Measurements from ENCODE around the gene DLEC1.
A peak's percentile ranks its signal among the peaks of the same experiment; 100 is the strongest.

Gene DLEC1

DNA sequence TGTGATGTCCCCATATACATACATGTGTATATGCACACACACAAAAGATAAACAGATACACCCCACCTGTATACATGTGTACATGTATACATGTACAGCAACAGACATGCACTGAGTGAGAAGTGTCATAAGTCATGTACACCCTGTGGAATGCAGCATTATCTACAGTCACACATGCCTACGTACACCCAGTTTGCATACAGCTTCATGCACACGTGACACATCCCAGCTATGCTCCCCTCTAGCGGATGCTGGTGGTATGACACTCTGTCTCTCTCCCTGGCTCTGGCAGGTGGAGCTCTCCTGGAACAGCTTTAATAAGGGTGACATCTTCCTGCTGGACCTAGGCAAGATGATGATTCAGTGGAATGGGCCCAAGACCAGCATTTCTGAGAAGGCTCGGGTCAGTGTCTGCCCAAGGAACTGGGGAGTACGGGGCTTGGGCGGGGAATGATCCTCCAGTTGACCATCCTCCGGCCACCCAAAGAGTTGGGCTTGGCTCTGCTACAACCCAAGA, 42.2 kb upstream of the DLEC1 start:
- H3K27ac Mint-ChIP-seq: peak overlapping the region; percentile 91
- peak overlapping the region; percentile 65 for H3K4me3 Mint-ChIP-seq
- peaks cover 10% of the 10 kb centered on the region for H3K36me3 Mint-ChIP-seq
- H3K27me3 Mint-ChIP-seq: no peaks in the 10 kb centered on the region
- H3K4me1 Mint-ChIP-seq (ENCODE audit: low read depth): peaks cover 55% of the 10 kb centered on the region
- peaks cover 3% of the 10 kb centered on the region for H3K9me3 Mint-ChIP-seq (ENCODE audit: low read depth)

DNA sequence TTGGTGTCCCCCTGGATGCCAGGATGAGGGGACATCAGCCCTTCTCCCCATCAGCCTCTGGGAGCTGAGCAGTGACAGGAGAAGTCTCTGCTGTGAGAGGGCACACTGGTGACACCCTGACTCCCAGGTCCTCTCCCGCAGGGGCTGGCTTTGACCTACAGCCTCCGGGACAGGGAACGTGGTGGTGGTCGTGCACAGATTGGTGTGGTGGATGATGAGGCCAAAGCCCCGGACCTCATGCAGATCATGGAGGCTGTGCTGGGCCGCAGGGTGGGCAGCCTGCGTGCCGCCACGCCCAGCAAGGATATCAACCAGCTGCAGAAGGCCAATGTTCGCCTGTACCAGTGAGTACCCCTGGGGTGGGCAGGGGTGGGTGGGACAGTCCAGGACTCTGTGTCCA, 41.7 kb upstream of the DLEC1 start:
- Mint-ChIP-seq H3K4me1 (ENCODE audit: low read depth) (peaks cover 55% of the 10 kb centered on the region), H3K36me3 (peaks cover 10% of the 10 kb centered on the region), H3K9me3 (ENCODE audit: low read depth) (peaks cover 3% of the 10 kb centered on the region), H3K27me3 (no peaks in the 10 kb centered on the region), H3K27ac (no peak overlapping the region), H3K4me3 (no peak overlapping the region)

DNA sequence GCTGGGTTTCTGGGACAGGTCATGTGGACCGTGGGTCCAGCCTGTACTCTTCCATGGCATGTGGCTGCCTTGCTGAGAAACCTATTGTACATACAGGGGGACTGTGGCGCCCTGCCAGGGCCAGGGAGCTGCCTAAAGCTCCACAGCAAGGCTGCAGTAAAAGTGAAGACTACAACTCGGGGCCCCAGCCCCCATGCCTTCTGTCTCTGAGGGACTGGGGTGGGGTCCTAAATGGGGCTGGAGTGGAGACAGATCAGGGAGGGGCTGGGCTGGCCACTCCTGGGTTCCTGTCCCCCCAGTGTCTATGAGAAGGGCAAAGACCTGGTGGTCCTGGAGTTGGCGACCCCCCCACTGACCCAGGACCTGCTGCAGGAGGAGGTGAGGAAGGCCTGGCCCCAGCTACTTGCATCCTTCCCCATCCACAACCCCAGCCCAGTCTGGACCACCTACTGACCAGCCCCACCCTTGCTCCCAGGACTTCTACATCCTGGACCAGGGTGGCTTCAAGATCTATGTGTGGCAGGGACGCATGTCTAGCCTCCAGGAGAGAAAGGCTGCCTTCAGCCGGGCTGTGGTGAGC, 41.1 kb upstream of the DLEC1 start:
- H3K27me3 Mint-ChIP-seq: no peaks in the 10 kb centered on the region
- H3K9me3 Mint-ChIP-seq (ENCODE audit: low read depth): peaks cover 3% of the 10 kb centered on the region
- peak overlapping the region; percentile 81 for H3K4me3 Mint-ChIP-seq
- peaks cover 54% of the 10 kb centered on the region for H3K4me1 Mint-ChIP-seq (ENCODE audit: low read depth)
- H3K27ac Mint-ChIP-seq: peak overlapping the region; percentile 96
- H3K36me3 Mint-ChIP-seq: peaks cover 10% of the 10 kb centered on the region

DNA sequence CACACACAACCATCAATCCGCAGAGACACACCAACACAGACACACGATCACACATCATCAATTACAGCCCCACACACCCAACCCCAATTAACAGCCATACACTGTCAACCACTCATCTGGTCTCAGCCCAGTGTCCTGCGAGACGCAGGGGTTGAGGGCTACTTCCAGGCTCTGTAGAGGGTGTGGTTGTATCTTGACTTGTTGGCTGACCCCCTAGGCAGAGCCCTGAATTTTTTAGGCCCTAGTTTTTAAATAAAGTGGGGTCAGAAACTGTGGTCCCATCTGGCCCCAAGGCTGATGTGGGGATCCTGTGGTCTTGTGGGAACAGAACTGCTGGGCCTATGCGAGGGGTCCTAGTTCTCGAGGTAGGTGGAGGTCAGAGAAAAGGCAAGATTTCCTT, 39.2 kb upstream of the DLEC1 start:
- peaks cover 50% of the 10 kb centered on the region for H3K4me1 Mint-ChIP-seq (ENCODE audit: low read depth)
- peak overlapping the region; percentile 33 for H3K4me3 Mint-ChIP-seq
- peaks cover 3% of the 10 kb centered on the region for H3K9me3 Mint-ChIP-seq (ENCODE audit: low read depth)
- H3K36me3 Mint-ChIP-seq: peaks cover 10% of the 10 kb centered on the region
- no peaks in the 10 kb centered on the region for H3K27me3 Mint-ChIP-seq
- H3K27ac Mint-ChIP-seq: peak overlapping the region; percentile 29

DNA sequence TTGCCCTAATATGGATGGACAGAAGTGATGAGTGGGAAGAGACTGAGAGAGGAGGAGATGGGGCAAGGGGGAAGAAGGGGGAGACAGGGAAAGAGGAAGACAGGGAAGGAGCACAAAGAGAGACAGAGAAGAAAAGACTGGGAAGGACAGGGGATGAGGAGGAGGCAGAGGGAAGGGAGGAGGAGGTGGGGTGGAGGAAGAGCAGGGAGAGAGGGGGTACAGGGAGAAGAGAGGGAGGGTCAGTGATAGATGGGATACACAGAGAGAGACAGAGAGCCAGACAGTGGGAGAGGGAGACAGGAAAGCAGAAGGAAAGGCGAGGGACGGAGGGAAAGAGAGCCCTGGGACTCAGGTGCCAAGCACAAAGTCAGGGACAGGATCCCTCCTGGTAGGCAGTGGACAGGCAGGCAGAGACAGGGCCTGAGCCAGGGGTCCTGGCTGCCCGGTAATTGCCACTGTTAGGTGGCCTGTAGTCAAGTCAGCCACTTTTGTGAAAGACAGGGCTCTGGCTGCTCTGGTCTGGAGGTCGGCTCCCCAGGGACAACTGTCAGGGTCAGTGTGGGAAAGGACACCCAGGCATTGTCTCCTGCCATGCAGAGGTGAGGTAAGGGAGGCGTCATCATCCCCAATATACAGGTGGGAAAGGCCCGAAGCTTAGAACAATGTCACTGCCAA, 38.6 kb upstream of the DLEC1 start:
- H3K36me3 Mint-ChIP-seq: peaks cover 9% of the 10 kb centered on the region

DNA sequence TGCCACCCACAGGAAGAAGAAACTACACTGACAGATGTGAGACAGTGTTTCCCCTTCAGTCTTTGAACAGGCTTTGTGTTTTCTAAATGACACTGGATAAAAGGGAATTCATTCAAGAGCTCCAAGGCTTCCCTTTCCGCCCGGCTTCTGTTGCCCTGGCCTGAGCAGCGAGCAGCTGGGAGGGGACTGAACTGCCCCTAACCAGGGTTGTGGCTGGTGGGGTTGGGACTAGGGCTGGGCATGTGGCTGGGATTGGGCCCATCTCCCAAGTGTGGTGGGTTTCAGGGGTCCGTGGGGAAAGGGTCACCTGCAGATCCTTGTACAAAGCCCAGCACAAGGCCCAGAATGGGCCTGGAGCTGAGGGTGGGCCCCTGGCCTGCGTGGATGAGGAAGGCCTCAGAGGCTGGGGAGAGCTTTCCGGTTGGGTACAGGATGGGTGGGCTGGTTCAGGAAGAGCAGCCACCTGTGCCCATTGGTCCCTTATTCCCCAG, 38.0 kb upstream of the DLEC1 start:
- Mint-ChIP-seq H3K9me3 (ENCODE audit: low read depth) (peaks cover 3% of the 10 kb centered on the region), H3K27ac (no peak overlapping the region), H3K27me3 (no peaks in the 10 kb centered on the region), H3K4me3 (no peak overlapping the region), H3K4me1 (ENCODE audit: low read depth) (peaks cover 39% of the 10 kb centered on the region), H3K36me3 (peaks cover 10% of the 10 kb centered on the region)

More for the DNA sequence above, 38.6 kb upstream of the DLEC1 start:
- peaks cover 45% of the 10 kb centered on the region for H3K4me1 Mint-ChIP-seq (ENCODE audit: low read depth)
- H3K27me3 Mint-ChIP-seq: no peaks in the 10 kb centered on the region
- peaks cover 3% of the 10 kb centered on the region for H3K9me3 Mint-ChIP-seq (ENCODE audit: low read depth)
- H3K27ac Mint-ChIP-seq: no peak overlapping the region
- no peak overlapping the region for H3K4me3 Mint-ChIP-seq

DNA sequence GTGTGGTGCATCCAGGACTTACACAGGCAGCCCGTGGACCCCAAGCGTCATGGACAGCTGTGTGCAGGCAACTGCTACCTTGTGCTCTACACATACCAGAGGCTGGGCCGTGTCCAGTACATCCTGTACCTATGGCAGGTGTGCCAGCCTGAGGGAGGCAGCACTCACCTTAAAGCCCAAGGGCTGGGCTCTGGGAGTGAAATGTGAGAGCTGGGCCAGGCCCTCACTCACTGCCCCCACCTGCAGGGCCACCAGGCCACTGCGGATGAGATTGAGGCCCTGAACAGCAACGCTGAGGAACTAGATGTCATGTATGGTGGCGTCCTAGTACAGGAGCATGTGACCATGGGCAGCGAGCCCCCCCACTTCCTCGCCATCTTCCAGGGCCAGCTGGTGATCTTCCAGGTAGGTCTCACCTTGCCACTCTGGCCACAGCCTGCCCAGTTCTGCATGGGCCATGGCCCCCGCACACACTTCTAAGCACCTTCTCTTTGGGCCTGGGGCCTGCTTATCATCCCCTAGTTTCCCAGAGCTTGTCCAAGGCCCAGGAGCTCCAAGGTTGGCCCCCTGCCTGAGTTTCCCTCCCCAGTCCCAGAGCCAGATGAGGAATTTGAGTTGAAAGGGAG, 37.4 kb upstream of the DLEC1 start:
- no peak overlapping the region for H3K4me3 Mint-ChIP-seq
- H3K4me1 Mint-ChIP-seq (ENCODE audit: low read depth): peaks cover 34% of the 10 kb centered on the region
- no peaks in the 10 kb centered on the region for H3K27me3 Mint-ChIP-seq
- H3K36me3 Mint-ChIP-seq: peaks cover 7% of the 10 kb centered on the region
- H3K9me3 Mint-ChIP-seq (ENCODE audit: low read depth): peaks cover 2% of the 10 kb centered on the region
- H3K27ac Mint-ChIP-seq: no peak overlapping the region

DNA sequence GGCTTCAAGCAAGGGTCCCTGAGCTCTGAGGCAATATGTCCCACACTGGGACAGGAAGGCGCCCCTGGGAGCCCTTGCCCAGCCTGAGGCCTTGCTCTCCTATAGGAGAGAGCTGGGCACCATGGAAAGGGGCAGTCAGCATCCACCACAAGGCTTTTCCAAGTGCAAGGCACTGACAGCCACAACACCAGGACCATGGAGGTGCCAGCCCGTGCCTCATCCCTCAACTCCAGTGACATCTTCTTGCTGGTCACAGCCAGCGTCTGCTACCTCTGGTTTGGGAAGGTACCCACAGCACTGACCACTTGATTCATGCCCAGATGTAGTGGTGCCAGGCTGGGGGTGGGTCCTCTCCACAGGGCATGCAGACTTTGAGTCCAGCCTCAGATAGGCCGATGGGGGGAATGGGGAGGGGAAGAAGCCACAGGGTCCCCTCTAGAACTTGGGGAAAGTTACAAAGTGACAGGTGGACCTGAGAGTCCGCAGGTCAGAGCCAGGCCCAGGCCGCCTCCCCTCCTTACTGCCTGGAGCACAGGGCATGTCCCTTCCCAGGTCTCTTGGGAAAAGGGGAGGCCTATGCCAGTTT, 36.6 kb upstream of the DLEC1 start:
- Mint-ChIP-seq H3K36me3 (peaks cover 2% of the 10 kb centered on the region), H3K27ac (no peak overlapping the region), H3K4me3 (no peak overlapping the region), H3K27me3 (no peaks in the 10 kb centered on the region), H3K4me1 (ENCODE audit: low read depth) (peaks cover 28% of the 10 kb centered on the region), H3K9me3 (ENCODE audit: low read depth) (no peaks in the 10 kb centered on the region)

DNA sequence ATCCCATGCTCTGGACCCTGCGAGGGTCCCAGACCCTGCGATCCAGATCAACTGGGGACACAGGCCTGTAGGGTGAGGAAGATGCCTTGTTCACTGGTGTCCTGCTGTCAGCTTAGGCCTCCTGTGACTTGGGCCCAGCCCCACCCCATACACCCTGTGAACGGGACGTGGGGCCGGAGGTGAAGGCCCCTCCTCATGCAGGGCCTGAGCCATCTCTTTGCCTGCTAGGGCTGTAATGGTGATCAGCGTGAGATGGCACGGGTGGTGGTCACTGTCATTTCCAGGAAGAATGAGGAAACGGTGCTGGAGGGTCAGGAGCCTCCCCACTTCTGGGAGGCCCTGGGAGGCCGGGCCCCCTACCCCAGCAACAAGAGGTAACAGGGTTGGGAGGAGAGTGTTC, 36.1 kb upstream of the DLEC1 start:
- no peaks in the 10 kb centered on the region for H3K9me3 Mint-ChIP-seq (ENCODE audit: low read depth)
- H3K4me1 Mint-ChIP-seq (ENCODE audit: low read depth): peaks cover 27% of the 10 kb centered on the region
- H3K27ac Mint-ChIP-seq: no peak overlapping the region
- H3K4me3 Mint-ChIP-seq: no peak overlapping the region
- no peaks in the 10 kb centered on the region for H3K27me3 Mint-ChIP-seq
- H3K36me3 Mint-ChIP-seq: peaks cover 2% of the 10 kb centered on the region

DNA sequence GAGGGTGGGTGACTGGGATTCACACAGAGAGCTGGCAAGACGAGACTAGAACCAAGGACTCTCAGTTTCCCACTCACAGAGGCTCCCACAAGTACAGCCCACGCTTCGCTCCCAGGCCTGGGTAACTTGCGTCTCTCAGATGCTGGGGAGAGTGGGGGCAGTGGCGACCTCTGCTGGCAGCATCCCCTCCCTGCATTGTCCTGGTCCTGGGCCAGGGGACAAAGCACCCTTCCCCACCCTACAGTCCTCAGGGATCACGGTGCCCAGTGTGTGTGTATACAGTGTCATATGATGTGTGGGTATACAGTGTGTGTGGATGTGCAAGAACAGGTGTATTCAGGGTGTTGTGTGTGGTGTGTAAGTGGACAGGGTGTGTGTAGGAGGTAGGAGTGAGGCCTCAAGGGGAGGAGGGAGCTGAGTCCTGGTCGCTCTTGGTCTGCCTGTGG, 35.6 kb upstream of the DLEC1 start:
- Mint-ChIP-seq H3K4me3 (no peak overlapping the region), H3K36me3 (peaks cover 2% of the 10 kb centered on the region), H3K27ac (peak overlapping the region; percentile 41), H3K4me1 (ENCODE audit: low read depth) (peaks cover 23% of the 10 kb centered on the region), H3K27me3 (no peaks in the 10 kb centered on the region), H3K9me3 (ENCODE audit: low read depth) (no peaks in the 10 kb centered on the region)

DNA sequence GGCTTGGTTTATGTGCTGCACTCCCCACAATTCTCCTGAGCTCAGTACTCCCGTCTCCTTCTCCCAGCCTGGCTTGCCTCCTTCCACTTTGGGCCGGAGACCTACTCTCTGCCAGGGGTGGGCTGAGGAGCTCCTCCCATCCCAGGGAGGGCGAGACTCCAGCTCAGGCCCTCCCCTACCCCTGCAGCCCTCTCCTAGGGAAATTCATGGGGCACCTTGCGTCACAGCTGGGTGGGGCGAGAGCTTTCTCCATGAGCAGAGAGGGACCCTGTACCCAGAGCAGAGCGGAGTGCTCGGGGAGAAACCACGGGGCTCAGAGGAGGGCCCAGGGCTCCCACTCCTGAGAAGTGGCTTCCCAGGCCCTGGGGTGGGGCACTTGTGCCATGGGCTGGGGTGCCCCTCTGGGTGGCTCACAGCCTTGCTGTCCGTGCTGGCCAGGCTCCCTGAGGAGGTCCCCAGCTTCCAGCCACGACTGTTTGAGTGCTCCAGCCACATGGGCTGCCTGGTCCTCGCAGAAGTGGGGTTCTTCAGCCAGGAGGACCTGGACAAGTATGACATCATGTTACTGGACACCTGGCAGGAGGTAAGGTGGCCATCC, 35.1 kb upstream of the DLEC1 start:
- Mint-ChIP-seq H3K4me3 (no peak overlapping the region), H3K4me1 (ENCODE audit: low read depth) (peaks cover 19% of the 10 kb centered on the region), H3K9me3 (ENCODE audit: low read depth) (no peaks in the 10 kb centered on the region), H3K36me3 (peaks cover 2% of the 10 kb centered on the region), H3K27ac (no peak overlapping the region), H3K27me3 (no peaks in the 10 kb centered on the region)

DNA sequence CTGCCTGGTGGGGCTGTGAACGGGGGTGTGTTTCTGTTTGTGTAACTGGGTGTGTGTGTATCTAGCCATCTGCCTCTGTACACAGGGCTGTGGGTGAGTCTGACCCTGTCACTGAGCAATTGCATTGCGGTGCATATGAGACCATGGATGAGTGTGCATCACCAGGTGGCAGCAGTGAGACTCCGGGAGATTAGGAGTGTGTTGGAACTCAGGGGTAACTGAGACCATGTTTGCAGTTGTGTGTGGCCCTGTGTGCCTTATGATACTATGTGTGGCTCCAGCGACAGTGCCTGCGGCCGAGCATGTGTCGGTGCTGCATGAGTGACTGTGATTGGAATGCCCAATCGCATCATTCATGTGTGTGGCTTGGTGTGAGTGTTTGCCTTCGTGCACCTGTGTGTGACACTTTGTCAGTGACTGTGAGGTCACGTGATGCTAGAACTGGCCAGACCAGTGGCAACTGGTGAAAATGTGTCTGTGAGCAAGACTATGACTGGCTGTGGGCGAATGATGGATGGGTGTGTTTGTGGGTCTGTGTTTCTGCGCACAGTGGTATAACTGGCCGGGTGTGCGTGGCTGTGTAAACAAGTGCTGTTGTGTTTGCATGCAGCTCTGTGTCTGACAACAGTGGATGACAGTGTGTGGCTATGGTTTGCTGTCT, 34.5 kb upstream of the DLEC1 start:
- no peaks in the 10 kb centered on the region for H3K27me3 Mint-ChIP-seq
- H3K4me3 Mint-ChIP-seq: no peak overlapping the region
- H3K9me3 Mint-ChIP-seq (ENCODE audit: low read depth): no peaks in the 10 kb centered on the region
- peak overlapping the region; percentile 43 for H3K27ac Mint-ChIP-seq
- peaks cover 15% of the 10 kb centered on the region for H3K4me1 Mint-ChIP-seq (ENCODE audit: low read depth)
- H3K36me3 Mint-ChIP-seq: peaks cover 2% of the 10 kb centered on the region

DNA sequence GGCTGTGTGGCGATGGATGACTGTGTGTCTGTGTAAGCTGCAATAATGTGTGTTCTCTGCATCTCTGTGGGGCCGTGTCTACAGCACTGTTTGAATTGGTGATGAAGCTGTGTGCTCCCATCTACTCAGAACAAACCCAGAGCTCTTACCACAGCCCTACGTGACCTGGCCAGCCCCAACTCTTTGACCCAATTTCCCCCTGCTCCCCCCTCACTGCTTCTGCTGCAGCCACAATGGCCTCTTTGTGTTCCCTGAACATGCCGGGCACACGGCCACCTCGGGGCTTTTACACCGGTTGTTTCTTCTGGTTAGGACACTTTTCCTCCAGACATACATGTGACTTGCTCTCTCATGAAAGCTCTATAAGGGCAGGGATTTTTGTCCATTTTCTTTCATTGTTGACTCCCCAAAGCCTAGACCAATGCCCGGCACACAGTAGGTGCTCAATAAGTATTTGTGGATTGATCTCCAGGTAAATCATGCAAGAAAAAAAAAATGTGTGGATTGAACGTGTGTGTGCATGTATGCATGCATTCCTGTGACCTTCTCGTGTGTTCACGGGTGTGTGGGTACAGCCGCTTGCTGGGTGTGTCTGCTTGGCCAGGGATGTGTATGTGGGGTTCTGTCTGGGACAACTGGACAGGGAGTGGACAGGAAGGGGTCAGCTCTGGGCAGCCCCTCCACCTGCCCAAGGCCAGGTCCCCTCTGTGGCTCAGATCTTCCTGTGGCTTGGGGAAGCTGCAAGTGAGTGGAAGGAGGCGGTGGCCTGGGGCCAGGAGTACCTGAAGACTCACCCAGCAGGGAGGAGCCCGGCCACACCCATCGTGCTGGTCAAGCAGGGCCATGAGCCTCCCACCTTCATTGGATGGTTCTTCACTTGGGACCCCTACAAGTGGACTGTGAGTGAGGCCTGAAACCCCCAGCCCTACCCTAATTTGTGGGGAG, 33.7 kb upstream of the DLEC1 start:
- H3K4me1 Mint-ChIP-seq (ENCODE audit: low read depth): peaks cover 13% of the 10 kb centered on the region
- no peaks in the 10 kb centered on the region for H3K9me3 Mint-ChIP-seq (ENCODE audit: low read depth)
- H3K36me3 Mint-ChIP-seq: peaks cover 2% of the 10 kb centered on the region
- no peak overlapping the region for H3K27ac Mint-ChIP-seq
- no peaks in the 10 kb centered on the region for H3K27me3 Mint-ChIP-seq
- no peak overlapping the region for H3K4me3 Mint-ChIP-seq

All from activated naive CD8-positive, alpha-beta T cell (primary cell).